Thoracic aorta (tissue), 2 donors: ENCODE results near the gene SECISBP2. TPM values are rescaled to one million over a fixed set of nuclear protein-coding genes. Genes with fewer than 3 reads are reported as not detected.

ENCODE experiments used
- ATAC-seq: fragments of 150-250 bp; one replicate; pipeline ENCODE4 v1.8.0; 2017; ENCODE audit warnings: low read depth; ENCODE audit not compliant: insufficient number of reproducible peaks, low FRiP score
- DNase-seq: peaks from one replicate; pipeline ENCODE4 v3.0.0-alpha.2; 2020; ENCODE audit warnings: low spot score
- H3K27ac ChIP-seq, 2 donors: fragments of 200-600 bp; sonication (generic); 1 replicate in 1 of 2; 2 replicates in 1 of 2; pipeline ENCODE4 v1.5.1; 2016; ENCODE audit warnings: mild to moderate bottlenecking in 2 of 2, moderate library complexity in 2 of 2
- H3K27me3 ChIP-seq: fragments of 200-600 bp; sonication (generic); replicated peaks from 2 replicates; pipeline ENCODE4 v1.6.0; 2016; ENCODE audit warnings: mild to moderate bottlenecking; ENCODE audit not compliant: insufficient read depth
- H3K36me3 ChIP-seq: fragments of 200-600 bp; sonication (generic); one replicate; pipeline ENCODE4 v1.5.1; 2016
- H3K4me1 ChIP-seq, 2 donors: fragments of 200-600 bp; sonication (generic); 1 replicate in 1 of 2; 2 replicates in 1 of 2; pipeline versions ENCODE4 v1.5.1 to v1.6.0; 2016; ENCODE audit warnings: low read depth in 2 of 2, mild to moderate bottlenecking in 1 of 2; ENCODE audit not compliant: control insufficient read depth in 1 of 2
- H3K4me3 ChIP-seq: fragments of 200-600 bp; sonication (generic); 2 replicates; pipeline ENCODE4 v1.5.1; 2016; ENCODE audit warnings: mild to moderate bottlenecking
- H3K9me3 ChIP-seq: fragments of 200-600 bp; sonication (generic); 2 replicates; pipeline ENCODE4 v1.5.1; 2016
- CTCF ChIP-seq: fragments of 200-600 bp; sonication (generic); IDR thresholded peaks from one replicate; pipeline ENCODE4 v1.5.1; 2019; ENCODE audit warnings: antibody characterized with exemption
- total RNA-seq, 2 donors: library from RNA; depleted of rRNA; stranded (reverse); fragments of >200 nt; gene quantifications; one replicate each; pipeline versions ENCODE4 v1.1.0 to v1.2.3, GENCODE V29; 2016

Gene SECISBP2
- total RNA-seq, 2 donors from 2014 or later = 37.2 to 91.5 TPM

- Histone ChIP-seq H3K27ac (no peak overlapping the region), H3K36me3 (peaks cover 18% of the 10 kb centered on the region)
- no peak for ATAC-seq
Measured at GRCh38 chr9:89391585-89391984, 73.3 kb downstream of the SECISBP2 start.

GRCh38 chr9:89394412-89394811 is 76.1 kb downstream of the SECISBP2 start:
- no peaks in the 10 kb centered on the region for H3K4me1 ChIP-seq
- H3K27ac ChIP-seq = no peak overlapping the region
- no peak overlapping the region for H3K4me3 ChIP-seq
- TF ChIP-seq CTCF = no peak
- ATAC-seq (no peak), DNase-seq (no peak)
- H3K27me3 ChIP-seq = no peaks in the 10 kb centered on the region
- H3K9me3 ChIP-seq = no peaks in the 10 kb centered on the region
- H3K36me3 ChIP-seq = peaks cover 20% of the 10 kb centered on the region

More at GRCh38 chr9:89391585-89391984, 73.3 kb downstream of the SECISBP2 start:
- Histone ChIP-seq H3K4me1 (no peaks in the 10 kb centered on the region), H3K27me3 (no peaks in the 10 kb centered on the region), H3K9me3 (no peaks in the 10 kb centered on the region), H3K4me3 (no peak overlapping the region)
- no peak for TF ChIP-seq CTCF
- DNase-seq = no peak

- no peak for TF ChIP-seq CTCF
- no peaks in the 10 kb centered on the region for H3K4me1 ChIP-seq
- H3K27ac ChIP-seq = no peak overlapping the region
- no peaks in the 10 kb centered on the region for H3K27me3 ChIP-seq
- no peaks in the 10 kb centered on the region for H3K9me3 ChIP-seq
- H3K36me3 ChIP-seq = peaks cover 11% of the 10 kb centered on the region
- ATAC-seq = no peak
- no peak for DNase-seq
- H3K4me3 ChIP-seq = no peak overlapping the region
Measured at GRCh38 chr9:89395931-89396710, 77.8 kb downstream of the SECISBP2 start.

- Histone ChIP-seq H3K4me1 (no peaks in the 10 kb centered on the region), H3K4me3 (no peak overlapping the region), H3K36me3 (peaks cover 10% of the 10 kb centered on the region), H3K27ac (no peak overlapping the region), H3K27me3 (no peaks in the 10 kb centered on the region), H3K9me3 (no peaks in the 10 kb centered on the region)
- no peak for TF ChIP-seq CTCF
- ATAC-seq (no peak), DNase-seq (no peak)
Measured at GRCh38 chr9:89397471-89397870, 79.2 kb downstream of the SECISBP2 start.

GRCh38 chr9:89398621-89399020 is 80.3 kb downstream of the SECISBP2 start:
- no peak for TF ChIP-seq CTCF
- Histone ChIP-seq H3K27ac (no peak overlapping the region), H3K36me3 (peaks cover 10% of the 10 kb centered on the region)

More at GRCh38 chr9:89398621-89399020, 80.3 kb downstream of the SECISBP2 start:
- H3K4me3 ChIP-seq = no peak overlapping the region
- DNase-seq = no peak
- no peaks in the 10 kb centered on the region for H3K9me3 ChIP-seq
- H3K27me3 ChIP-seq = no peaks in the 10 kb centered on the region
- H3K4me1 ChIP-seq = no peaks in the 10 kb centered on the region
- ATAC-seq = no peak
